Measurements from ENCODE around the gene FNBP1. TPM values are rescaled to one million over a fixed set of nuclear protein-coding genes. Genes with fewer than 3 reads are reported as not detected.
A peak's percentile ranks its signal among the peaks of the same experiment; 100 is the strongest.
"Not testable (repeated sequence)": the region's sequence is repeated elsewhere in the genome, so short reads cannot be mapped to it uniquely, and the experiment has no call there.

The FNBP1 gene
- total RNA-seq, 1 donor from 2014 or later: 63.5 TPM

GRCh38 chr9:129949821-129950220 is 93.2 kb downstream of the FNBP1 start:
- Histone ChIP-seq H4K20me1 (ENCODE audit: insufficient read depth, low read length) (no peaks in the 10 kb centered on the region), H3K27me3 (ENCODE audit: insufficient read depth, low read length) (no peaks in the 10 kb centered on the region), H3K4me1 (ENCODE audit: insufficient read depth, low read length) (peaks cover 2% of the 10 kb centered on the region), H2AFZ (ENCODE audit: low read depth, low read length) (no peak overlapping the region), H3K9me3 (ENCODE audit: insufficient read depth, low read depth, low read length) (no peaks in the 10 kb centered on the region), H3K9ac (ENCODE audit: low read length) (no peak overlapping the region), H3K27ac (ENCODE audit: low read depth, low read length) (no peak overlapping the region), H3K79me2 (ENCODE audit: insufficient read depth, low read length) (no peaks in the 10 kb centered on the region), H3K36me3 (ENCODE audit: insufficient read depth, low read length) (no peaks in the 10 kb centered on the region), H3K4me2 (ENCODE audit: low read length) (no peak overlapping the region), H3K4me3 (ENCODE audit: insufficient read depth, low read depth, low read length) (no peak overlapping the region)
- TF ChIP-seq EZH2 (IDR thresholded peaks at IDR 0.05; ENCODE audit: insufficient read depth, low read length) (no peak), CTCF (IDR thresholded peaks at IDR 0.05; ENCODE audit: insufficient read depth, low read depth, low read length) (no peak)
- no peak for DNase-seq (ENCODE audit: low read depth)
- no peak overlapping the region for H3K4me3 Mint-ChIP-seq (ENCODE audit: unreplicated experiment)
- FAIRE-seq: no peak
- H3K9me3 Mint-ChIP-seq (ENCODE audit: unreplicated experiment): no peaks in the 10 kb centered on the region
- no peak overlapping the region for H3K27ac Mint-ChIP-seq (ENCODE audit: unreplicated experiment)
- H3K27me3 Mint-ChIP-seq (ENCODE audit: low read depth, unreplicated experiment): no peaks in the 10 kb centered on the region
- H3K4me1 Mint-ChIP-seq (ENCODE audit: low read depth, unreplicated experiment): peaks cover 2% of the 10 kb centered on the region
- H3K36me3 Mint-ChIP-seq (ENCODE audit: low read depth, unreplicated experiment): no peaks in the 10 kb centered on the region

DNA sequence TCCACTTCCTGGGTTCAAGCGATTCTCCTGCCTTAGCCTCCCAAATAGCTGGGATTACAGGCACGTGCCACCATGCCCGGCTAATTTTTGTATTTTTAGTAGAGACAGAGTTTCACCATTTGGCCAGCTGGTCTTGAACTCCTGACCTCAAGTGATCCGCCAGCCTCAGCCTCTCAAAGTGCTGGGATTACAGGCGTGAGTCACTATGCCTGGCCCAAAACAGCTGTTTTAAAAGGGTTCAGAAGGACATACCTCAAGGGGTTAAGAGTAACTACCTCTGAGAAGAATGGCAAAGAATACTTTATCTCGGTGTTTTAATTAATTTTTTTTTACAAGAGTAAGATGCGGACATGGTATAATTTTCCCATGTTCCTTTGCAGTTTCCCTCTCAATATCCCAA is 94.4 kb downstream of the FNBP1 start:
- H3K27me3 Mint-ChIP-seq (ENCODE audit: low read depth, unreplicated experiment); FAIRE-seq; H3K4me1 ChIP-seq (ENCODE audit: insufficient read depth, low read length): not testable (repeated sequence)

GRCh38 chr9:129946246-129946995 is 96.6 kb downstream of the FNBP1 start:
- Mint-ChIP-seq H3K36me3 (ENCODE audit: low read depth, unreplicated experiment) (peaks cover 6% of the 10 kb centered on the region), H3K4me3 (ENCODE audit: unreplicated experiment) (no peak overlapping the region), H3K4me1 (ENCODE audit: low read depth, unreplicated experiment) (no peaks in the 10 kb centered on the region), H3K27me3 (ENCODE audit: low read depth, unreplicated experiment) (no peaks in the 10 kb centered on the region), H3K9me3 (ENCODE audit: unreplicated experiment) (peaks cover 5% of the 10 kb centered on the region), H3K27ac (ENCODE audit: unreplicated experiment) (no peak overlapping the region)
- Histone ChIP-seq H3K27me3 (ENCODE audit: insufficient read depth, low read length) (no peaks in the 10 kb centered on the region), H3K36me3 (ENCODE audit: insufficient read depth, low read length) (no peaks in the 10 kb centered on the region), H2AFZ (ENCODE audit: low read depth, low read length) (no peak overlapping the region), H3K9ac (ENCODE audit: low read length) (no peak overlapping the region), H3K4me1 (ENCODE audit: insufficient read depth, low read length) (no peaks in the 10 kb centered on the region), H3K79me2 (ENCODE audit: insufficient read depth, low read length) (no peaks in the 10 kb centered on the region), H3K4me2 (ENCODE audit: low read length) (no peak overlapping the region), H3K9me3 (ENCODE audit: insufficient read depth, low read depth, low read length) (peaks cover 6% of the 10 kb centered on the region), H3K27ac (ENCODE audit: low read depth, low read length) (no peak overlapping the region), H3K4me3 (ENCODE audit: insufficient read depth, low read depth, low read length) (no peak overlapping the region), H4K20me1 (ENCODE audit: insufficient read depth, low read length) (no peaks in the 10 kb centered on the region)
- TF ChIP-seq EZH2 (IDR thresholded peaks at IDR 0.05; ENCODE audit: insufficient read depth, low read length) (no peak), CTCF (IDR thresholded peaks at IDR 0.05; ENCODE audit: insufficient read depth, low read depth, low read length) (no peak)
- no peak for FAIRE-seq
- no peak for DNase-seq (ENCODE audit: low read depth)

More for the DNA sequence above, 94.4 kb downstream of the FNBP1 start:
- H3K9me3 Mint-ChIP-seq (ENCODE audit: unreplicated experiment); H2AFZ ChIP-seq (ENCODE audit: low read depth, low read length); H3K4me1 Mint-ChIP-seq (ENCODE audit: low read depth, unreplicated experiment); H3K27me3 ChIP-seq (ENCODE audit: insufficient read depth, low read length); H3K9me3 ChIP-seq (ENCODE audit: insufficient read depth, low read depth, low read length); H3K9ac ChIP-seq (ENCODE audit: low read length); H3K36me3 Mint-ChIP-seq (ENCODE audit: low read depth, unreplicated experiment); H3K36me3 ChIP-seq (ENCODE audit: insufficient read depth, low read length); H3K4me3 ChIP-seq (ENCODE audit: insufficient read depth, low read depth, low read length); H4K20me1 ChIP-seq (ENCODE audit: insufficient read depth, low read length); H3K79me2 ChIP-seq (ENCODE audit: insufficient read depth, low read length); H3K27ac ChIP-seq (ENCODE audit: low read depth, low read length); H3K4me2 ChIP-seq (ENCODE audit: low read length); H3K4me3 Mint-ChIP-seq (ENCODE audit: unreplicated experiment); DNase-seq (ENCODE audit: low read depth): not testable (repeated sequence)
- peak overlapping the region; percentile 30 for H3K27ac Mint-ChIP-seq (ENCODE audit: unreplicated experiment)
